GM12891 (cell line): ENCODE data around the gene SORT1.

Experiments
- DNase-seq: peaks from one replicate; pipeline ENCODE4 v3.0.0; 2011; ENCODE audit warnings: low spot score; ENCODE audit not compliant: insufficient read length
- FAIRE-seq: peaks from 2 replicates; lab custom pipeline; 2011; peaks lifted over from hg19 to GRCh38; lab: Jason Lieb, UNC
- PAX5 ChIP-seq: IDR thresholded peaks from 2 replicates; pipeline ENCODE4 v1.6.1; 2011; ENCODE audit warnings: low read length, moderate library complexity, mild to moderate bottlenecking; ENCODE audit not compliant: insufficient read depth, severe bottlenecking
- POLR2A ChIP-seq: IDR thresholded peaks from 2 replicates; pipeline ENCODE4 v1.6.1; 2011; ENCODE audit warnings: low read depth, low read length, control low read depth
- POLR2AphosphoS5 ChIP-seq: IDR thresholded peaks from 2 replicates; pipeline ENCODE4 v1.6.1; 2011; ENCODE audit warnings: low read depth, low read length, control low read depth
- POU2F2 ChIP-seq: IDR thresholded peaks from 2 replicates; pipeline ENCODE4 v1.6.1; 2011; ENCODE audit warnings: low read depth, mild to moderate bottlenecking, control low read depth, low read length, moderate library complexity
- SPI1 ChIP-seq: IDR thresholded peaks from 2 replicates; pipeline ENCODE4 v1.6.1; 2011; ENCODE audit warnings: low read depth, low read length, control low read depth
- TAF1 ChIP-seq: IDR thresholded peaks from 2 replicates; pipeline ENCODE4 v1.6.1; 2011; ENCODE audit warnings: low read depth, low read length, control low read depth

Gene SORT1

GRCh38 chr1:109392037-109392787 lies 5.5 kb downstream of the SORT1 start:
- no peak for TF ChIP-seq PAX5
- TF ChIP-seq SPI1, result no peak
- no peak for TF ChIP-seq POLR2A
- no peak for TF ChIP-seq POLR2AphosphoS5
- TF ChIP-seq POU2F2, result no peak
- no peak for TF ChIP-seq TAF1
- FAIRE-seq, result peak; percentile 20
- DNase-seq, result no peak

- TF ChIP-seq TAF1 (no peak), PAX5 (peak; percentile 8), SPI1 (peak; percentile 96)
- FAIRE-seq (peak; percentile 48), DNase-seq (peak; percentile 30)
Measured at GRCh38 chr1:109391626-109392025, 6.1 kb downstream of the SORT1 start.

- DNase-seq (no peak), FAIRE-seq (no peak)
- no peak for TF ChIP-seq TAF1
- TF ChIP-seq POLR2A, result no peak
- no peak for TF ChIP-seq POU2F2
- TF ChIP-seq POLR2AphosphoS5, result no peak
- TF ChIP-seq PAX5, result no peak
- no peak for TF ChIP-seq SPI1
Measured at GRCh38 chr1:109391157-109391556, 6.6 kb downstream of the SORT1 start.

GRCh38 chr1:109389638-109390341 lies 7.9 kb downstream of the SORT1 start:
- DNase-seq, result no peak
- FAIRE-seq, result no peak
- TF ChIP-seq POLR2AphosphoS5 (no peak), TAF1 (no peak), PAX5 (no peak), POU2F2 (no peak), POLR2A (no peak), SPI1 (no peak)

GRCh38 chr1:109388884-109389637 lies 8.7 kb downstream of the SORT1 start:
- TF ChIP-seq SPI1, result no peak
- TF ChIP-seq POU2F2, result no peak
- DNase-seq (no peak), FAIRE-seq (no peak)

GRCh38 chr1:109388208-109388711 lies 9.5 kb downstream of the SORT1 start:
- FAIRE-seq (no peak), DNase-seq (no peak)
- TF ChIP-seq POLR2AphosphoS5 (no peak), PAX5 (no peak), SPI1 (no peak), POU2F2 (no peak), TAF1 (no peak), POLR2A (no peak)

- DNase-seq (no peak), FAIRE-seq (no peak)
- TF ChIP-seq POU2F2, result no peak
- TF ChIP-seq POLR2AphosphoS5, result no peak
- TF ChIP-seq SPI1, result no peak
- TF ChIP-seq POLR2A, result no peak
- TF ChIP-seq TAF1, result no peak
- TF ChIP-seq PAX5, result no peak
Measured at GRCh38 chr1:109386054-109386717, 11.5 kb downstream of the SORT1 start.

GRCh38 chr1:109385417-109385816 lies 12.3 kb downstream of the SORT1 start:
- DNase-seq (no peak), FAIRE-seq (no peak)
- TF ChIP-seq PAX5, result no peak
- TF ChIP-seq POU2F2, result no peak
- no peak for TF ChIP-seq POLR2A
- no peak for TF ChIP-seq TAF1

GRCh38 chr1:109383854-109384253 lies 13.9 kb downstream of the SORT1 start:
- DNase-seq, result no peak
- TF ChIP-seq SPI1 (no peak), POLR2A (no peak), POU2F2 (no peak), POLR2AphosphoS5 (no peak), TAF1 (no peak), PAX5 (no peak)
- FAIRE-seq, result no peak
